Activated naive CD4-positive, alpha-beta T cell treated with anti-CD3 and anti-CD28 coated beads, Interleukin-2, amount 50 U/mL, for 24 hours (primary cell): ENCODE results near the gene INVS.

Source experiments
- H3K27ac Mint-ChIP-seq: one replicate; pipeline ENCODE4 v1.8.0; 2021; ENCODE audit warnings: mild to moderate bottlenecking, mixed read lengths
- H3K27me3 Mint-ChIP-seq: one replicate; pipeline ENCODE4 v1.8.0; 2021; ENCODE audit warnings: mixed read lengths
- H3K36me3 Mint-ChIP-seq: one replicate; pipeline ENCODE4 v1.8.0; 2021; ENCODE audit warnings: mixed read lengths
- H3K4me1 Mint-ChIP-seq: one replicate; pipeline ENCODE4 v1.8.0; 2021; ENCODE audit warnings: mixed read lengths
- H3K4me3 Mint-ChIP-seq: one replicate; pipeline ENCODE4 v1.8.0; 2021; ENCODE audit warnings: mild to moderate bottlenecking, mixed read lengths
- H3K9me3 Mint-ChIP-seq: one replicate; pipeline ENCODE4 v1.8.0; 2021; ENCODE audit warnings: mixed read lengths

INVS gene

DNA sequence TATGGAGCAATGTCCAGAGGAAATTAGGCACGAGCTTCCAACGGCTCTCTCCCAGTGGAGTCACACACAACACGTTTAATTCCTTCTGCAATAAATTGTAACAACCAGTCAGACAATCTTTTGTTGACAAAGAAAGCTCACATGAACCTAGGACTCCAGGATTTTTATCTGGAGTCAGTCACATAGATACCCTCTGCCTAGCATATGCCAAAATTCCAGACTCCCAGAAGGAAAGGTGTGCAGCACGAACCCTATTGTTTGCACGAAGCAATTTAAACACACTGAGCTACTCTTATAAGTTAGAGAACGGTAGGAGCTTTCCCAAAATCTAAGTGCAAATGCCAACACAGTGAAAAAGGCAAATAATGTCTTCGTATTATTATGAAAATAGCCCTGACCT, 186.6 kb downstream of the INVS start:
- H3K27ac Mint-ChIP-seq = no peak overlapping the region
- H3K27me3 Mint-ChIP-seq = no peaks in the 10 kb centered on the region
- no peak overlapping the region for H3K4me3 Mint-ChIP-seq
- peaks cover 19% of the 10 kb centered on the region for H3K9me3 Mint-ChIP-seq
- peaks cover 56% of the 10 kb centered on the region for H3K36me3 Mint-ChIP-seq
- H3K4me1 Mint-ChIP-seq = no peaks in the 10 kb centered on the region

- peaks cover 19% of the 10 kb centered on the region for H3K9me3 Mint-ChIP-seq
- H3K27me3 Mint-ChIP-seq = no peaks in the 10 kb centered on the region
- H3K36me3 Mint-ChIP-seq = peaks cover 57% of the 10 kb centered on the region
- H3K4me1 Mint-ChIP-seq = no peaks in the 10 kb centered on the region
- H3K4me3 Mint-ChIP-seq = no peak overlapping the region
- no peak overlapping the region for H3K27ac Mint-ChIP-seq
Measured at GRCh38 chr9:100286257-100286656, 187.2 kb downstream of the INVS start.

- H3K4me1 Mint-ChIP-seq = no peaks in the 10 kb centered on the region
- H3K27ac Mint-ChIP-seq = no peak overlapping the region
- peaks cover 19% of the 10 kb centered on the region for H3K9me3 Mint-ChIP-seq
- H3K27me3 Mint-ChIP-seq = no peaks in the 10 kb centered on the region
- peaks cover 61% of the 10 kb centered on the region for H3K36me3 Mint-ChIP-seq
- no peak overlapping the region for H3K4me3 Mint-ChIP-seq
Measured at GRCh38 chr9:100287186-100287585, 188.1 kb downstream of the INVS start.

DNA sequence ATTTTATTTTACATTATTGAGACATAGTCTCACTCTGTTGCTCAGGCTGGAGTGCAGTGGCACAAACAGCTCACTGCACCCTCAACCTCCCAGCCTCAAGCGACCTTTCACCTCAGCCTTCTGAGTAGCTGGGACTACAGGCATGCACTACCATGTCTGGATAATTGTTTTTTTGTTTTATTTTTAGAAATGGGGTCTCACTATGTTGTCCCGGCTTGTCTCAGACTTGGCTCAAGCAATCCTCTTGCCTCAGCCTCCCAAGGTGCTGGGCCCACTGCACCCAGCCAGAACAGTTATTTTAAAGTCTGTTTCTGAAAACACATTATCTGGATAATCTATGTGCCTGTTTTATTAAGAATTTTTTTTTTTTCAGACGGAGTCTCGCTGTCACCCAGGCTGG, 191.7 kb downstream of the INVS start:
- Mint-ChIP-seq H3K36me3 (peaks cover 43% of the 10 kb centered on the region), H3K4me3 (no peak overlapping the region), H3K4me1 (no peaks in the 10 kb centered on the region), H3K9me3 (peaks cover 10% of the 10 kb centered on the region), H3K27me3 (no peaks in the 10 kb centered on the region), H3K27ac (no peak overlapping the region)

GRCh38 chr9:100292414-100292813, 193.4 kb downstream of the INVS start:
- H3K4me1 Mint-ChIP-seq = no peaks in the 10 kb centered on the region
- peaks cover 10% of the 10 kb centered on the region for H3K9me3 Mint-ChIP-seq
- peaks cover 29% of the 10 kb centered on the region for H3K36me3 Mint-ChIP-seq
- no peaks in the 10 kb centered on the region for H3K27me3 Mint-ChIP-seq
- no peak overlapping the region for H3K27ac Mint-ChIP-seq
- H3K4me3 Mint-ChIP-seq = no peak overlapping the region

GRCh38 chr9:100294341-100294740, 195.3 kb downstream of the INVS start:
- H3K27ac Mint-ChIP-seq = no peak overlapping the region
- H3K27me3 Mint-ChIP-seq = no peaks in the 10 kb centered on the region
- peaks cover 15% of the 10 kb centered on the region for H3K36me3 Mint-ChIP-seq
- H3K9me3 Mint-ChIP-seq = peaks cover 3% of the 10 kb centered on the region
- no peaks in the 10 kb centered on the region for H3K4me1 Mint-ChIP-seq
- H3K4me3 Mint-ChIP-seq = no peak overlapping the region

DNA sequence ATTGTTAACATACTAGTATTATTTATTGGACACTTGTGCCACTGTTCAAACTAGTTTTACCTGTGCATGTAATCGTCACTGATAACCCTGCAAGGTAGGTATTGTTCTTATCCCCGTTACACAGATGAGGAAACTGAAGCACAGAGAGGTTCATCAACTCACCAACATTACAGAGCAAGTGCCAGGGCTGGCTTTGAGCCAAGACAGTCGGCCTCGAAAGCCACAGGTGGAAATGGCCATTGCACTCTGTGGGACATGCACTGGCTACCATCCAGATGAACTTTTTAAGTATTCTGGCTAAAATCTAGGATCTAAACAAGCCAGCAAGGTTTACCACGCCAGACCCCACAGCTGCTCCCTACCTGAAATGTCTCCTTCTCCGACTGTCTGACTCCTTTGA, 195.8 kb downstream of the INVS start:
- Mint-ChIP-seq H3K4me1 (no peaks in the 10 kb centered on the region), H3K27ac (peak overlapping the region; percentile 38), H3K9me3 (no peaks in the 10 kb centered on the region), H3K36me3 (peaks cover 12% of the 10 kb centered on the region), H3K4me3 (no peak overlapping the region), H3K27me3 (no peaks in the 10 kb centered on the region)

GRCh38 chr9:100295240-100295639, 196.2 kb downstream of the INVS start:
- Mint-ChIP-seq H3K4me3 (no peak overlapping the region), H3K9me3 (no peaks in the 10 kb centered on the region), H3K27me3 (no peaks in the 10 kb centered on the region), H3K4me1 (no peaks in the 10 kb centered on the region), H3K27ac (peak overlapping the region; percentile 38), H3K36me3 (peaks cover 9% of the 10 kb centered on the region)

GRCh38 chr9:100296407-100296806, 197.4 kb downstream of the INVS start:
- H3K9me3 Mint-ChIP-seq = no peaks in the 10 kb centered on the region
- H3K36me3 Mint-ChIP-seq = peaks cover 8% of the 10 kb centered on the region
- no peaks in the 10 kb centered on the region for H3K27me3 Mint-ChIP-seq
- no peaks in the 10 kb centered on the region for H3K4me1 Mint-ChIP-seq
- no peak overlapping the region for H3K27ac Mint-ChIP-seq
- H3K4me3 Mint-ChIP-seq = no peak overlapping the region

DNA sequence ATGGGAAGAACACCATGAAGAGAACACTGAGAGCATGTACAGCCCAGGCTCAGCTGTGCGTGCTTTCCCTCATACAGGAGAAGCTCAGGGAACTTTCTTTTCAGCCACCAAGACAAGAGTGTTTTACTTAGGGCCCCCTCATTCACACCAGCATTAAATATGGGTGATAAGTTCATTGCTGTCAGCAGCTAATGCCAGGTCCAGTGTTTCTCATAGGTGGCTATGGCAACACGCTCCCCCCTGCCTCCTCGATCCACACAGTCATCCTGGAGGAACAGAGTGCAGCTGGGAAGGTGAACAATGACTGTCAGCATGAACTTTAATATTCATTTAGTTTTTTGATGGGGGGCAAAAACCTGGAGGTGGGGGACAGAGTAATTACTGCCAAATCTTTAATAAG, 199.3 kb downstream of the INVS start:
- no peak overlapping the region for H3K4me3 Mint-ChIP-seq
- H3K36me3 Mint-ChIP-seq = peaks cover 6% of the 10 kb centered on the region
- no peak overlapping the region for H3K27ac Mint-ChIP-seq
- no peaks in the 10 kb centered on the region for H3K4me1 Mint-ChIP-seq
- no peaks in the 10 kb centered on the region for H3K9me3 Mint-ChIP-seq
- H3K27me3 Mint-ChIP-seq = no peaks in the 10 kb centered on the region

- Mint-ChIP-seq H3K27me3 (no peaks in the 10 kb centered on the region), H3K4me3 (no peak overlapping the region), H3K36me3 (peaks cover 27% of the 10 kb centered on the region), H3K4me1 (peaks cover 20% of the 10 kb centered on the region), H3K9me3 (no peaks in the 10 kb centered on the region), H3K27ac (no peak overlapping the region)
Measured at GRCh38 chr9:100303747-100304146, 204.7 kb downstream of the INVS start.

DNA sequence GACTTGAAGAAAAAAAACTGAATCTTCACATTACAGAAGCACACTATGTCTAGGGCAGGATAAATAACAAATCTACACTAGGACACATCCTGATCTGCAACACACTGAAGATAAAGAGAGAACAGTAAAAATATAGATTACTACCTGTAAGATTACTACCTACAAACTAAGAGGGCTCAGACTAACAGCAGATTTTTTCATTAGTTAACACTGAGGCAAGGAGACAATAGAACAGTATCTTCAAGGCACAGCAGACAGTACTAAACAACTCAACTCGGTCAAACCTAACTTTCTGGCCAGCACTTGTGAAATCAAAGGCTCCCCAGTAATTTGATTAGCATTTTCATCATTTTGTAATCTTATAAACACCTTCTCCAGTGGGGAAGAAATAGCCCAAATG, 207.2 kb downstream of the INVS start:
- H3K36me3 Mint-ChIP-seq = peaks cover 33% of the 10 kb centered on the region
- no peaks in the 10 kb centered on the region for H3K27me3 Mint-ChIP-seq
- peaks cover 31% of the 10 kb centered on the region for H3K4me1 Mint-ChIP-seq

GRCh38 chr9:100307080-100307479, 208.0 kb downstream of the INVS start:
- Mint-ChIP-seq H3K27ac (no peak overlapping the region), H3K4me1 (peaks cover 38% of the 10 kb centered on the region), H3K9me3 (no peaks in the 10 kb centered on the region), H3K27me3 (no peaks in the 10 kb centered on the region), H3K4me3 (no peak overlapping the region), H3K36me3 (peaks cover 35% of the 10 kb centered on the region)

More for the DNA sequence above, 207.2 kb downstream of the INVS start:
- Mint-ChIP-seq H3K4me3 (no peak overlapping the region), H3K27ac (no peak overlapping the region), H3K9me3 (no peaks in the 10 kb centered on the region)

- Mint-ChIP-seq H3K27ac (no peak overlapping the region), H3K4me1 (peaks cover 39% of the 10 kb centered on the region)
Measured at GRCh38 chr9:100308965-100309564, 210.0 kb downstream of the INVS start.

GRCh38 chr9:100309992-100310391, 210.9 kb downstream of the INVS start:
- Mint-ChIP-seq H3K27ac (no peak overlapping the region), H3K27me3 (no peaks in the 10 kb centered on the region), H3K36me3 (peaks cover 32% of the 10 kb centered on the region), H3K4me1 (peaks cover 39% of the 10 kb centered on the region), H3K9me3 (no peaks in the 10 kb centered on the region), H3K4me3 (no peak overlapping the region)

More at GRCh38 chr9:100308965-100309564, 210.0 kb downstream of the INVS start:
- Mint-ChIP-seq H3K36me3 (peaks cover 28% of the 10 kb centered on the region), H3K4me3 (no peak overlapping the region), H3K27me3 (no peaks in the 10 kb centered on the region), H3K9me3 (no peaks in the 10 kb centered on the region)

GRCh38 chr9:100315561-100315960, 216.5 kb downstream of the INVS start:
- Mint-ChIP-seq H3K9me3 (no peaks in the 10 kb centered on the region), H3K4me3 (no peak overlapping the region), H3K36me3 (peaks cover 43% of the 10 kb centered on the region), H3K4me1 (peaks cover 27% of the 10 kb centered on the region), H3K27ac (no peak overlapping the region), H3K27me3 (no peaks in the 10 kb centered on the region)

DNA sequence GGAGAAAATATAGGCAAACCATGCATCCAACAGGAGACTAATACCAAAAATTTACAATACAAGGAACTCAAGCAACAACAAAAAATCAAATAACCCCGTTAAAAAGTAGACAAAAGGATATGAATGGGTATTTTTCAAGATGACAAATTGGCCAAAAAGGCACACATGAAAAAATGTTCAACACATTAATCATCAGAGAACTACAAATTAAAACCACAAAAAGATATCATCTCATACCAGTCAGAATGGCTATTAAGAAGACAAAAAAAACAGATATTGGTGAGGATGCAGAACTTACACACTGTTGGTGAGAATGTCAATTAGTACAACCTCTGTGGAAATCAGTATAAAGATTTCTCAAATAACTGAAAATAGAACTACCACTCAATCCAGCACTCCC, 218.7 kb downstream of the INVS start:
- Mint-ChIP-seq H3K9me3 (no peaks in the 10 kb centered on the region), H3K27ac (no peak overlapping the region), H3K36me3 (peaks cover 39% of the 10 kb centered on the region), H3K4me3 (no peak overlapping the region), H3K4me1 (peaks cover 17% of the 10 kb centered on the region), H3K27me3 (no peaks in the 10 kb centered on the region)
